Measurements from ENCODE around the gene DSG2.

Gene DSG2

GRCh38 chr18:31551883-31552282, 53.9 kb downstream of the DSG2 start:
- WGBS, 2 experiments, result 86 to 93% methylated on average over 3 of the region's 3 CpGs
- H3K27ac ChIP-seq (ENCODE audit: insufficient read depth, low read depth, low read length, poor library complexity, severe bottlenecking), result no peak overlapping the region
- no peaks in the 10 kb centered on the region for H3K4me1 ChIP-seq (ENCODE audit: control insufficient read depth, insufficient read depth, low read length)
- H3K9me3 ChIP-seq (ENCODE audit: control insufficient read depth, low read length), result no peaks in the 10 kb centered on the region
- no peaks in the 10 kb centered on the region for H3K36me3 ChIP-seq (ENCODE audit: control insufficient read depth, insufficient read depth, low read length)
- H3K4me3 ChIP-seq (ENCODE audit: insufficient read depth, low read depth, low read length), result no peak overlapping the region
- no peaks in the 10 kb centered on the region for H3K27me3 ChIP-seq (ENCODE audit: control insufficient read depth, insufficient read depth, low read length, poor library complexity, severe bottlenecking)

DNA sequence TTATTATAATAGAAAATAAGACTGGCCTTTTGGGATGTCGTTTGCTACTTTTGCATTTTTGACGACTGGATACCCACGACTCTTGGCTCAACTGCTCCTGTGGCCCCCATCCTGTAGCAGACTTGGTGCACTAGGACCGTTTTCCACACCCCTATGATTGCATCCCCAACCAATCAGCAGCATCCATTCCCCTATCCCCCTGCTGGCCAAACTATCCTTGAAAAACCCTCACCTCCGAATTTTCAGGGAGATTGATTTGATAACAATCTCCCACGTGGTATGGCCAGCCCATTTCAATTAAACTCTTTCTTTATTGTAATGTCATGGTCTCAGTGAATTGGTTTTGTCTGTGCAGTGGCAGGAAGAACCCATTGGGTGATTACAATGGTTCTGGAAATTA, 55.8 kb downstream of the DSG2 start:
- H3K4me1 ChIP-seq (ENCODE audit: control insufficient read depth, insufficient read depth, low read length), result no peaks in the 10 kb centered on the region
- H3K4me3 ChIP-seq (ENCODE audit: insufficient read depth, low read depth, low read length), result no peak overlapping the region
- H3K27me3 ChIP-seq (ENCODE audit: control insufficient read depth, insufficient read depth, low read length, poor library complexity, severe bottlenecking), result no peaks in the 10 kb centered on the region
- H3K9me3 ChIP-seq (ENCODE audit: control insufficient read depth, low read length), result no peaks in the 10 kb centered on the region
- H3K27ac ChIP-seq (ENCODE audit: insufficient read depth, low read depth, low read length, poor library complexity, severe bottlenecking), result no peak overlapping the region
- WGBS, 2 experiments, result 78 to 85% methylated on average over 5 to 6 of the region's 6 CpGs
- no peaks in the 10 kb centered on the region for H3K36me3 ChIP-seq (ENCODE audit: control insufficient read depth, insufficient read depth, low read length)

GRCh38 chr18:31554776-31555175, 56.8 kb downstream of the DSG2 start:
- no peak overlapping the region for H3K27ac ChIP-seq (ENCODE audit: insufficient read depth, low read depth, low read length, poor library complexity, severe bottlenecking)
- H3K27me3 ChIP-seq (ENCODE audit: control insufficient read depth, insufficient read depth, low read length, poor library complexity, severe bottlenecking), result no peaks in the 10 kb centered on the region
- no peaks in the 10 kb centered on the region for H3K9me3 ChIP-seq (ENCODE audit: control insufficient read depth, low read length)
- no peaks in the 10 kb centered on the region for H3K36me3 ChIP-seq (ENCODE audit: control insufficient read depth, insufficient read depth, low read length)
- 82 to 95% methylated on average over 5 of the region's 5 CpGs for WGBS, 2 experiments
- no peaks in the 10 kb centered on the region for H3K4me1 ChIP-seq (ENCODE audit: control insufficient read depth, insufficient read depth, low read length)
- no peak overlapping the region for H3K4me3 ChIP-seq (ENCODE audit: insufficient read depth, low read depth, low read length)

GRCh38 chr18:31555971-31556747, 58.2 kb downstream of the DSG2 start:
- no peaks in the 10 kb centered on the region for H3K9me3 ChIP-seq (ENCODE audit: control insufficient read depth, low read length)
- WGBS, 2 experiments, result 38 to 43% methylated on average over 7 of the region's 7 CpGs
- no peak overlapping the region for H3K27ac ChIP-seq (ENCODE audit: insufficient read depth, low read depth, low read length, poor library complexity, severe bottlenecking)
- H3K4me1 ChIP-seq (ENCODE audit: control insufficient read depth, insufficient read depth, low read length), result no peaks in the 10 kb centered on the region
- H3K27me3 ChIP-seq (ENCODE audit: control insufficient read depth, insufficient read depth, low read length, poor library complexity, severe bottlenecking), result no peaks in the 10 kb centered on the region
- no peaks in the 10 kb centered on the region for H3K36me3 ChIP-seq (ENCODE audit: control insufficient read depth, insufficient read depth, low read length)
- no peak overlapping the region for H3K4me3 ChIP-seq (ENCODE audit: insufficient read depth, low read depth, low read length)

- Histone ChIP-seq H3K27ac (ENCODE audit: insufficient read depth, low read depth, low read length, poor library complexity, severe bottlenecking) (no peak overlapping the region), H3K4me3 (ENCODE audit: insufficient read depth, low read depth, low read length) (no peak overlapping the region), H3K9me3 (ENCODE audit: control insufficient read depth, low read length) (no peaks in the 10 kb centered on the region), H3K36me3 (ENCODE audit: control insufficient read depth, insufficient read depth, low read length) (no peaks in the 10 kb centered on the region), H3K4me1 (ENCODE audit: control insufficient read depth, insufficient read depth, low read length) (no peaks in the 10 kb centered on the region), H3K27me3 (ENCODE audit: control insufficient read depth, insufficient read depth, low read length, poor library complexity, severe bottlenecking) (no peaks in the 10 kb centered on the region)
- 89 to 99% methylated on average over 2 to 3 of the region's 3 CpGs for WGBS, 2 experiments
These were observed 59.5 kb downstream of the DSG2 start for GRCh38 chr18:31557446-31557845.

DNA sequence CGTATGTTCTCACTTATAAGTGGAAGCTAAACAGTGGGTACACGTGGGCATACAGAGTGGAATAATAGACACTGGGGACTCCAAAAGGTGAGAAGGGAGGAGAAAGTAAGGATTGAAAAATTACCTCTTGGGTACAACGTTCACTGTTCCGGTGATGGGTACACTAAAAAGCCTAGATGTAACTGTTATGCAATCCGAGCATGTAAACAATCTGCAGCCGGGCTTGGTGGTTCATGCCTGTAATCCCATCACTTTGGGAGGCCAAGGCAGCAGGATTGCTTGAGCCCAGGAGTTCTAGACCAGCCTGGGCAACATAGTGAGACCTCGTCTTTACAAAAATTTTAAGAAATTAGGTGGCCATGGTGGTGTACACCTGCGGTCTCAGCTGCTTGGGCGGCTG, 60.6 kb downstream of the DSG2 start:
- Histone ChIP-seq H3K27me3 (ENCODE audit: control insufficient read depth, insufficient read depth, low read length, poor library complexity, severe bottlenecking) (no peaks in the 10 kb centered on the region), H3K36me3 (ENCODE audit: control insufficient read depth, insufficient read depth, low read length) (no peaks in the 10 kb centered on the region), H3K27ac (ENCODE audit: insufficient read depth, low read depth, low read length, poor library complexity, severe bottlenecking) (no peak overlapping the region), H3K4me3 (ENCODE audit: insufficient read depth, low read depth, low read length) (no peak overlapping the region), H3K4me1 (ENCODE audit: control insufficient read depth, insufficient read depth, low read length) (no peaks in the 10 kb centered on the region), H3K9me3 (ENCODE audit: control insufficient read depth, low read length) (no peaks in the 10 kb centered on the region)
- WGBS, 2 experiments, result 90 to 95% methylated on average over 9 of the region's 9 CpGs

DNA sequence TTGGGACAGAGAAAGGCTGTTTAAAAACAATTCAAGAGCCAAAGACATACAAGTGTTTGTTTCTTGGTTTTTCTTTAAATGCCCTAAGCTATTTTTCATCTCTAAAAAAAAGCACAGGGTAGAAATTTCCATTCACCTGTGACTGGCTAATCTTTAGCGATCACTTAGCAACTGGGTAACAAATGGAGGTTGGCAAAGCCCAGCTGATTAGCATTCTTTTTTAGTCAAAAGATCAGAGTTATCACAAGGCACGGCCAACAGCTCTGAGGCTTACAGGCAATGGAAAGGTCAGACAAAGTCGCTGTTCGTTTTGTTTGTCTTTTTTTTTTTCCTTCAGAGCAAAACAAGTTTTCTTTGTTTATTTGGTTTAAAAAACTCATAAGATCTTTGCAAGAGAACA, 64.7 kb downstream of the DSG2 start:
- H3K27me3 ChIP-seq (ENCODE audit: control insufficient read depth, insufficient read depth, low read length, poor library complexity, severe bottlenecking), result no peaks in the 10 kb centered on the region
- H3K36me3 ChIP-seq (ENCODE audit: control insufficient read depth, insufficient read depth, low read length), result no peaks in the 10 kb centered on the region
- no peaks in the 10 kb centered on the region for H3K4me1 ChIP-seq (ENCODE audit: control insufficient read depth, insufficient read depth, low read length)
- no peaks in the 10 kb centered on the region for H3K9me3 ChIP-seq (ENCODE audit: control insufficient read depth, low read length)
- H3K4me3 ChIP-seq (ENCODE audit: insufficient read depth, low read depth, low read length), result no peak overlapping the region
- H3K27ac ChIP-seq (ENCODE audit: insufficient read depth, low read depth, low read length, poor library complexity, severe bottlenecking), result no peak overlapping the region
- 87 to 89% methylated on average over 4 of the region's 4 CpGs for WGBS, 2 experiments

DNA sequence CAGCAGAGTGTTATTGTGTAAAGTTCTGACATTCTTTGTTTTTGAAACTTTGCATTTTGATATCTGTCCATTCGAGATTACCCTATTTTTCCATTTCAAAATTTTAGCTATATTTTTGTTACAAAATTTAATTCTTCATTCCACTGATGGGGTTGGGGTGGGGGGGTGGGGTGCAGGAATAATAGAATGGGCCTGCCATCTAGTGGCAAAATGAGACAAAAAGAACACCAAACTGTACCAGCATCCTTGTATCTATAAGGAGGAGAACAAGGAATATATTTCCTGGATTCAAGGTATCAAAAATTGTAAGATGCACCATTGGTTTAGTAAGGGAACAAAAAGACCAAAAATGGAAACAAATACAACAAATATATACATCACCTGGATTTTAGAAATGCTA, 65.8 kb downstream of the DSG2 start:
- no peak overlapping the region for H3K4me3 ChIP-seq (ENCODE audit: insufficient read depth, low read depth, low read length)
- no peaks in the 10 kb centered on the region for H3K9me3 ChIP-seq (ENCODE audit: control insufficient read depth, low read length)
- H3K27me3 ChIP-seq (ENCODE audit: control insufficient read depth, insufficient read depth, low read length, poor library complexity, severe bottlenecking), result no peaks in the 10 kb centered on the region
- H3K27ac ChIP-seq (ENCODE audit: insufficient read depth, low read depth, low read length, poor library complexity, severe bottlenecking), result no peak overlapping the region
- WGBS, 2 experiments, result no CpG with 5 or more reads among the region's 1 CpG
- H3K4me1 ChIP-seq (ENCODE audit: control insufficient read depth, insufficient read depth, low read length), result no peaks in the 10 kb centered on the region
- no peaks in the 10 kb centered on the region for H3K36me3 ChIP-seq (ENCODE audit: control insufficient read depth, insufficient read depth, low read length)

DNA sequence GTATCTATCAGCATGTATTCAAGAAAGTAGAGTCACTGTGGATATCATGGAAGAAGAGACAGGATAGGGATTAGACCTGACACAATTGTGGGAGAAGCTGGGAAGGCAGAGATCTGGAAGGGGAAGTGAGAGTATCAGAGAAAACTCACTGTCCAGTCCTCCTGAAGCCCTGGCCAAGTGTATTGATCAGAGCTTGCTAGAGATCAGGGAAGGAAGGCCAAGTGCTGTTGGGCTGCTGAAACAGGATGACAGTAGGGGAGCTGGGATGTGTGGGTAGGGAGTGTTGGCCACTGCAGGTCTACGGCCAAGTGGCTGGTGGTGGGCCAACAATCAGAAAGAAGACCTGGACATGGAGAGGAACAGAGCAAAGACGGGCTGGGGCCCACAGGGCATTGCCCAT, 67.4 kb downstream of the DSG2 start:
- 91 to 94% methylated on average over 2 of the region's 2 CpGs for WGBS, 2 experiments

DNA sequence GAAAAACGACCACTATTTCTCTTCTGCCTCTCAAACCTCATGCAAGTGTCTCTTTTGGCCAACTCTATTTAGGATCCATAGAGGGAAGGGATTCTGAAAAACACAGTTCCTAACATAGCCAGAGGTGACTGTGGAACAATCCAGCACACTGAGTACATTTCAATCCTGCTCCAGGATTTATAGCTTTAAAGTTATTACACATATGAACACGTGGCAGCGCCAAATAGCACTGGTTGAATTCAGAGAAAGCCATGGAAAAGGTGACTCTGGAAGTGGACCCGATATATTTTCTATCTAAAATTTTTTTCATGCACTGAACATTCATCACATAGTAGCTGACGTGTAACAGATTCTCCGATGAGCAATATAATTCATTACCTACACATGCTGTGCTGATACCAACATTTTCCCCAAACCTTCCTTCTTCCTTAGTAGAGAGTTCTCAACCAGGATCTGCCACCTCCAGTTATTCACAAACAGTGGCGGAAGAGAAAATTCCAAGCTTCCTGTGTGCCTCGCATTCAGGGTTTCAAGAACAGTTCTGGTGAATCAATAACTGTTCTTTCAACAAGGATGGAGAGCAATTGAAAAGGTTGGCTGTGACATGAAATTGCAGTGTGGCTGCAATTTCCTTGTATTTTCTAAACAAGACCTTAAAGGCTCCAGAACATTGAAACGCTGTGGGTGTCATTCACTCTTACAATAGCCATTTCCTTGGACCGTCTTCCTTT, 68.0 kb downstream of the DSG2 start:
- H3K27me3 ChIP-seq (ENCODE audit: control insufficient read depth, insufficient read depth, low read length, poor library complexity, severe bottlenecking), result no peaks in the 10 kb centered on the region
- no peaks in the 10 kb centered on the region for H3K4me1 ChIP-seq (ENCODE audit: control insufficient read depth, insufficient read depth, low read length)
- H3K9me3 ChIP-seq (ENCODE audit: control insufficient read depth, low read length), result no peaks in the 10 kb centered on the region
- no peaks in the 10 kb centered on the region for H3K36me3 ChIP-seq (ENCODE audit: control insufficient read depth, insufficient read depth, low read length)
- WGBS, 2 experiments, result 90 to 94% methylated on average over 10 of the region's 10 CpGs
- H3K4me3 ChIP-seq (ENCODE audit: insufficient read depth, low read depth, low read length), result no peak overlapping the region
- no peak overlapping the region for H3K27ac ChIP-seq (ENCODE audit: insufficient read depth, low read depth, low read length, poor library complexity, severe bottlenecking)

More for the DNA sequence above, 67.4 kb downstream of the DSG2 start:
- Histone ChIP-seq H3K9me3 (ENCODE audit: control insufficient read depth, low read length) (no peaks in the 10 kb centered on the region), H3K36me3 (ENCODE audit: control insufficient read depth, insufficient read depth, low read length) (no peaks in the 10 kb centered on the region), H3K27me3 (ENCODE audit: control insufficient read depth, insufficient read depth, low read length, poor library complexity, severe bottlenecking) (no peaks in the 10 kb centered on the region), H3K4me3 (ENCODE audit: insufficient read depth, low read depth, low read length) (no peak overlapping the region), H3K27ac (ENCODE audit: insufficient read depth, low read depth, low read length, poor library complexity, severe bottlenecking) (no peak overlapping the region), H3K4me1 (ENCODE audit: control insufficient read depth, insufficient read depth, low read length) (no peaks in the 10 kb centered on the region)
